IMR-90 (cell line): ENCODE measurements around the gene PCP2. TPM values are rescaled to one million over a fixed set of nuclear protein-coding genes. Genes with fewer than 3 reads are reported as not detected.

Source experiments
- microRNA-seq, 2 experiments: library from miRNA; stranded (forward) in 1 of 2; unstranded in 1 of 2; fragments of 10-50 nt in 1 of 2; fragments of <30 nt in 1 of 2; gene quantifications in 1 of 2; microRNA quantifications in 1 of 2; one replicate each; pipeline versions ENCODE3 to v1.1.0; 2013 to 2020; ENCODE audit not compliant: insufficient read depth in 1 of 2, insufficient read length in 1 of 2, unreplicated experiment in 1 of 2
- polyA plus RNA-seq, 3 experiments: library from polyadenylated mRNA; depleted of rRNA; stranded (reverse); fragments of >200 nt; gene quantifications; 2 replicates each; pipeline ENCODE4 v1.2.3, GENCODE V29; 2012; ENCODE audit warnings: low replicate concordance in 1 of 3
- small RNA-seq, 5 experiments: library from RNA; depleted of rRNA; stranded (forward); fragments of <200 nt; gene quantifications; one replicate each; pipeline ENCODE3, GENCODE V24; 2012
- total RNA-seq: library from RNA; depleted of rRNA; stranded (reverse); fragments of >200 nt; gene quantifications from 2 replicates; pipeline ENCODE4 v1.2.3, GENCODE V29; 2012; rRNA removed

The PCP2 gene
- total and polyA plus RNA-seq, 2 of the 4 experiments (the other 2 are of a cell fraction): not detected

Small RNA genes within 50 kb of the gene (microRNA-seq; reads per million reads assigned to microRNA genes)
- 0 reads per million in 2 experiments for gene MIR6792

Small RNA genes within 50 kb of the gene (small RNA-seq; reads per million reads assigned to genes)
- gene MIR6792: 0 reads per million in 5 experiments

Other genes starting within 250 kb of the PCP2 start
- gene PEX11G, start 144.7 kb downstream of the PCP2 start, total RNA-seq: 0.72 and 1.1 TPM in 2 replicates
- 1.7 and 1.9 TPM in 2 replicates for gene PEX11G, start 144.7 kb downstream of the PCP2 start, polyA plus RNA-seq (2012; rRNA removed)
- gene ZNF358, start 117.6 kb downstream of the PCP2 start, total RNA-seq: 5.4 and 9.2 TPM in 2 replicates
- 30.7 and 34.9 TPM in 2 replicates for gene ZNF358, start 117.6 kb downstream of the PCP2 start, polyA plus RNA-seq (2012; rRNA removed)
- gene MCOLN1, start 111.1 kb downstream of the PCP2 start, total RNA-seq: 2.5 and 3.4 TPM in 2 replicates
- gene MCOLN1, start 111.1 kb downstream of the PCP2 start, polyA plus RNA-seq (2012; rRNA removed): 19.6 and 24.3 TPM in 2 replicates
- 17.9 and 20.0 TPM in 2 replicates for gene PNPLA6, start 98.0 kb downstream of the PCP2 start, total RNA-seq
- gene PNPLA6, start 98.0 kb downstream of the PCP2 start, polyA plus RNA-seq (2012; rRNA removed): 52.7 and 55.6 TPM in 2 replicates
- gene CAMSAP3, start 37.9 kb downstream of the PCP2 start, total RNA-seq: not detected in 2 replicates
- gene CAMSAP3, start 37.9 kb downstream of the PCP2 start, polyA plus RNA-seq (2012; rRNA removed): not detected in 2 replicates
- gene XAB2, start 4.2 kb downstream of the PCP2 start, total RNA-seq: 28.1 and 29.9 TPM in 2 replicates
- gene XAB2, start 4.2 kb downstream of the PCP2 start, polyA plus RNA-seq (2012; rRNA removed): 34.4 and 39.4 TPM in 2 replicates
- 1.4 and 5.3 TPM in 2 replicates for gene PET100, start 3.9 kb downstream of the PCP2 start, total RNA-seq
- 31.4 and 40.0 TPM in 2 replicates for gene PET100, start 3.9 kb downstream of the PCP2 start, polyA plus RNA-seq (2012; rRNA removed)
- 3.9 and 8.6 TPM in 2 replicates for gene STXBP2, start 3.4 kb upstream of the PCP2 start, total RNA-seq
- gene STXBP2, start 3.4 kb upstream of the PCP2 start, polyA plus RNA-seq (2012; rRNA removed): 12.5 and 12.6 TPM in 2 replicates
- gene RETN, start 35.3 kb upstream of the PCP2 start, total RNA-seq: not detected in 2 replicates
- gene RETN, start 35.3 kb upstream of the PCP2 start, polyA plus RNA-seq (2012; rRNA removed): not detected in 2 replicates
- gene MCEMP1, start 43.4 kb upstream of the PCP2 start, total RNA-seq: not detected in 2 replicates
- 0.15 TPM in 1 of 2 replicates, not detected in the other for gene MCEMP1, start 43.4 kb upstream of the PCP2 start, polyA plus RNA-seq (2012; rRNA removed)
- gene TRAPPC5, start 47.1 kb upstream of the PCP2 start, total RNA-seq: 54.7 and 73.0 TPM in 2 replicates
- 109 and 185 TPM in 2 replicates for gene TRAPPC5, start 47.1 kb upstream of the PCP2 start, polyA plus RNA-seq (2012; rRNA removed)
- not detected in 2 replicates for gene FCER2, start 68.4 kb upstream of the PCP2 start, total RNA-seq
- gene FCER2, start 68.4 kb upstream of the PCP2 start, polyA plus RNA-seq (2012; rRNA removed): not detected in 2 replicates
- not detected in 2 replicates for gene CLEC4G, start 98.4 kb upstream of the PCP2 start, total RNA-seq
- gene CLEC4G, start 98.4 kb upstream of the PCP2 start, polyA plus RNA-seq (2012; rRNA removed): not detected in 2 replicates
- not detected in 2 replicates for gene CD209, start 113.8 kb upstream of the PCP2 start, total RNA-seq
- not detected in 2 replicates for gene CD209, start 113.8 kb upstream of the PCP2 start, polyA plus RNA-seq (2012; rRNA removed)
- gene CLEC4M, start 129.5 kb upstream of the PCP2 start, total RNA-seq: not detected in 2 replicates
- gene CLEC4M, start 129.5 kb upstream of the PCP2 start, polyA plus RNA-seq (2012; rRNA removed): not detected in 2 replicates
- 12.7 and 15.0 TPM in 2 replicates for gene EVI5L, start 196.5 kb upstream of the PCP2 start, total RNA-seq
- 14.6 and 15.0 TPM in 2 replicates for gene EVI5L, start 196.5 kb upstream of the PCP2 start, polyA plus RNA-seq (2012; rRNA removed)
- gene PRR36, start 240.7 kb upstream of the PCP2 start, total RNA-seq: not detected in 2 replicates
- 0.02 and 0.06 TPM in 2 replicates for gene PRR36, start 240.7 kb upstream of the PCP2 start, polyA plus RNA-seq (2012; rRNA removed)